Inflammatory macrophage treated with lipopolysaccharide for 1 hour (primary cell): ENCODE data around the gene INO80.
"Not testable (repeated sequence)": the region's sequence is repeated elsewhere in the genome, so short reads cannot be mapped to it uniquely, and the experiment has no call there.

Source experiments
- DNase-seq, 2 donors: peaks; one replicate each; pipeline ENCODE4 v3.0.0-alpha.2; 2020 to 2022

The INO80 gene

DNA sequence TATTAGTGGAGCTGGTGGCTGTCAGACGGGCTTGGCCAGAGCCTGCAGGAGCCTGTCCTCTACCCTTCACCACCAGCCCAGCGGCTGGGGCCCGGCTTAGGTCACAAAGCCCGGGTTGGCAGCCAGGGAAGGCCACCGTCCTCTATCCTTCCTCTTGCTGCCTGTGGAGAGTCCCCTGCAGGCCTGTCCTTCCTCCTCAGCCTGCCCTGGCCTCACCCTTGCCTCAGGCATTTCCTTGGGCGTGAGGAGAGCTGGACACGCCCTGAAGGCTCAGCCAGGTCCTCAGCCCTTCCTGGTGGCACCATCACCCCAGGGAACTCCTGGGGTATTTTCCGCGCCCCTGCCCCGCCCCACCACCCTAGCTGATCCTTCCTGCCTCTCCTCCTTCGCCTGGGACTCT, 155.2 kb downstream of the INO80 start:
- peak; percentile 11 to 15 for DNase-seq

DNA sequence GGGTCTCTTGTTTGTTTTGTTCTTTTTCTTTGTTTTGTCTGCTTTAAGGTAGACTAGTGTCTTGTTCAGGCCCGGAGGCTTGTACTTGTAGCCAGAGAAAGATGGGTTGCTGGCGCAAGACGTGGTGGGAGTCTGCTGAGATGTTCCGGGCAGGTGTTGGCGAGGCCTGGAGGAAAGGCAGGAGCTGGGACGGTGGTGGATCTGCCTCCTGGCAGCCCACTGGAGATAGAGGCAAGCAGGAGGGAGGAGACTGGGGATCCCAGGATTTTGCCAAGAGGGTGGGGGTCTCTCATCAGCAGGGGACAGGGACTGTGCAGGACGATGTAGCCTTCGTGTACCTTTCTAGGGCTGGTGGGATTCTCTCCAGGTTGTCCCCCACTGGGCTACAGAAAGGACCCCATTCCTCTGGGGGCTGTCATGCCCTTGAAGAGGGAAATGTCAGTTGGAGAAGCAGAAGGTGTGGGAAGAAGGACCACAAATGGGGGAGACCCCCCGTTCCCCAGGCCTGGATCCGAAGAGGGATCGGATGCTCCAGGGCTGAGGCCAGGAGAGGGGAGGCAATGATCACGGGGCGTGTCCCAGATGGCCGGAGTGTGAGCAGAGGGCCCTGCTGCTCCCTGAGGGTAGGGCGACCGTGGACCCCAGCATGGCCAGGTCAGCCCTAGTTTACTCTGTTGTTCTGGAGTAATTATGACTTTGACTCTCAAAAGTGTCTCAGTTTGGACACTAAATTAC, 155.8 kb downstream of the INO80 start:
- no peak for DNase-seq

DNA sequence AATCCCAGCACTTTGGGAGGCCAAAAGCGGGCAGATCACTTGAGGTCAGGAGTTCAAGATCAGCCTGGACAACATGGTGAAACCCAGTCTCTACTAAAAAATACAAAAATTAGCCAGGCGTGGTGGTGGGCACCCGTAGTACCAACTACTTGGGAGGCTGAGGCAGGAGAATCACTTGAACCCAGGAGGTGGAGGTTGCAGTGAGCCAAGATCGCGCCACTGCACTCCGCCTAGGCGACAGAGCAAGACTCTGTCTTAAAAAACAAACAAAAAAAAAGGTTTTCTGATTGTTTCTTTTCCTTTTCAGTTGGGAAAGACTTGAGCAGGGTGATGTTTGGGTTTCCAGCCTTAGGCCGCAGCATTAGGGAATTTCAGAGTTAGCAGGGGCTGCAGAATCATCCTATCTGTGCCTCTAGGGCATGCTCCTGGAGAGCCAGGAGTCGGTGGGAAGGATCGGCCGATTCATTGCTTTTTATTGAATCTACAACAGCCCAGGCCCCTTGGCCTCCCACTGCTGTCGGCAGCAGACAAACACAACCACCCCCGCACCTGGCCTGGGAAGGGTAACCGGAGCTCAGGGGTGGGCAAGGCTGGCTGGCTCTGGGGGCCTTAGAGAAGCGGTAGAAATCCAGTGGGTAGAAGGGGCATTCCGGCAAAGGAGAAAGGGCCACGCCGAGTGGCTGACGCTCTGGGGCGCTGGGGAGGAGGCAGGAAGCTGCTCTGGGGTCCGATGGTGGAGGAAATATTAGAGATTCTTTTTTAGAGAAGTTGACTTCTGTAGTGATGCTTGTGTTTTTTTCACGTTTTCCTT, 156.5 kb downstream of the INO80 start:
- no peak for DNase-seq

DNA sequence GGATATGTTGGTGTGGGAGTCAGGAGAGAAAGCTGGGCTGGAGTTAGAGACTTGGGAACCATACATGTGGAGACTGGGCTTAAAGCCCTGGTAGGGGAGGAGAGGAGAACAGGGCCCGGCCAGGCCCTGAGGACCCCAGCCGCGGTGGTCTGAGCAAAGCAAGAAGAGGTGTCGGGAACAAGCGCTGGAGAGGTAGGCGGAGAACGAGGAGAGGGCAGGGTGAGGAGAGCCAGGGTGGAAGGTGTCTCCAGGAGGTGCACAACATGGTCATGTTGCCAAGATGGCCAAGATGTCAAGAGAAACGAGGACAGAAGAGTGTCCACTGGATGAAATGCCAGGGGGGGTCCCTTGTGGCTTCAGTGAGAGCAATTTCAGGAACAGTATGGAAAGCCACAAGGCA, 157.4 kb downstream of the INO80 start:
- DNase-seq: no peak

- DNase-seq: no peak
Observed at GRCh38 chr15:40958146-40958545, 157.9 kb downstream of the INO80 start.

DNA sequence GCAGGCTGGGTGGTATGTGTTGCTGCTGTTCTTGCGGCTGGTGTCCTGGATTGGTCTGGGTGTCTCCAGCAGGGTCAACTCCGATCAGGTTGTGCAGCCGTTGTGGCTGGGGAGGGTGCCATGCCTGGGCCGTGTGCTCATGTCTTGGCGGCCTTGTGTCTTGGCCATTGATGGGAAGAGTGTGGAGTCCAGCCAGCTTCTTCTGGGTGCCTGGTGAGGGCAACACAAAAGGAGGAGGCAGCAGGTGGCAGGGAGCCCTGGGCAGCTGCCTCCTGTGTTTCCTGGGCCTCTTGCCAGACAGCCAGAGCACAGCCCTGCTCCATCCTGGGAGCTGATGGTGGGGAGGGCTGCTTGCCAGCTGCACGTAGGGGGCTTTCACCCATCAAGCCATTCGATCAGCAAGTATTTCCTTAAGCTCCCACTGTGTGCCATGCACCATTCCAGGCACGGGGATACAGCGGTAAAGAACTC, 158.5 kb downstream of the INO80 start:
- DNase-seq: no peak

DNA sequence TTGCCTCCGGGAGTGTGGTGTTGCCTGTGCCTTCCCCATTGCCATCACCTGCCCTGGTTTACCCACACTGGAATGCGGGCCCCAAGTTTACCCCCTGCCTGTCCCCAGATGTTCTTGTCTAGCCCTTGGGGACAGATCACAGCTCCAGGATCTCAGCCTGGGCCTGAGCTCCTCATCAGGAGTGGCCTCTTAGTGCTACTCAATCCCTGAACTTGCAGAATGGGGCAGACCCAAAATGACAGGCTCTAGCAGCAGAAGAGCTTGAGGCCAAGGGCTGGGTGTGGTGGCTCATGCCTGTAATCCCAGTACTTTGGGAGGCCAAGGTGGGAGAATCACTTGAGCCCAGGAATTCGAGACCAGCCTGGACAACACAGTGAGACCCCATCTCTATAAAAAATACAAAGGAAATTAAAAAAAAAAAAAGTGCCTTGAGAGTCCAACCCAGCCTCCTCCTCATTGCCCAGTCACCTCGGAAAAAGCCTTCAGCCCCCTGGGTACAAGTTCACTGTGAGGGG, 159.0 kb downstream of the INO80 start:
- DNase-seq: no peak

GRCh38 chr15:40956541-40956982, 159.5 kb downstream of the INO80 start:
- DNase-seq: no peak

DNA sequence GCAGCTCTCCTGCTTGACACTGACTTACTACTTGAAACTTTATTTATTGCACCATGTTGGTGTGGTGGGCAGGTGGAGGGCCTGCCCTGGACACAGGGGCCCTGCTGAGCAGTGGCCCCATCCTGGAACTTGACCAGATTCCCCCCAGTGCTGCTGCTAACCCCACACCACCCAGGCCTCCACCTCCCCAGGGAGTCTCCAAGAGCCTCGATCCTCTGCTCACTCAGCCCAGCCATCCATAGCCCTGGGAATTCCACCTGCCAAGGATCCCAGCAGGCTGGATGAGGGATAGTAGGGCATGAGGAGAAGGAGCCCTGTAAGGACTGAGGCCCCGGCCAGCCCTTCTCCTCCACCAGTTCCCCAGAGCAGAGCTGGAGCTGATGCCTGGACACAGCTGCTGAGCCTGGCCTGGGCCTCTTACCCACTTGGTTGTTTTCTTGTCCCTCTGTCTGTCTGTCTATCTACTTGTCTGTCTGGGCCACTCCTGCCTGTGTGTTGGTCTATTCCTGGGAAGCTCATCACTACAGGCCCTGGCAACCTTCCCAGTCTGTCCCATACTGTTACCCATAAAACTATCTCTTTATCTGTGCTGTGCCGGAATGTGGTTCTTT, 160.0 kb downstream of the INO80 start:
- DNase-seq: no peak

DNA sequence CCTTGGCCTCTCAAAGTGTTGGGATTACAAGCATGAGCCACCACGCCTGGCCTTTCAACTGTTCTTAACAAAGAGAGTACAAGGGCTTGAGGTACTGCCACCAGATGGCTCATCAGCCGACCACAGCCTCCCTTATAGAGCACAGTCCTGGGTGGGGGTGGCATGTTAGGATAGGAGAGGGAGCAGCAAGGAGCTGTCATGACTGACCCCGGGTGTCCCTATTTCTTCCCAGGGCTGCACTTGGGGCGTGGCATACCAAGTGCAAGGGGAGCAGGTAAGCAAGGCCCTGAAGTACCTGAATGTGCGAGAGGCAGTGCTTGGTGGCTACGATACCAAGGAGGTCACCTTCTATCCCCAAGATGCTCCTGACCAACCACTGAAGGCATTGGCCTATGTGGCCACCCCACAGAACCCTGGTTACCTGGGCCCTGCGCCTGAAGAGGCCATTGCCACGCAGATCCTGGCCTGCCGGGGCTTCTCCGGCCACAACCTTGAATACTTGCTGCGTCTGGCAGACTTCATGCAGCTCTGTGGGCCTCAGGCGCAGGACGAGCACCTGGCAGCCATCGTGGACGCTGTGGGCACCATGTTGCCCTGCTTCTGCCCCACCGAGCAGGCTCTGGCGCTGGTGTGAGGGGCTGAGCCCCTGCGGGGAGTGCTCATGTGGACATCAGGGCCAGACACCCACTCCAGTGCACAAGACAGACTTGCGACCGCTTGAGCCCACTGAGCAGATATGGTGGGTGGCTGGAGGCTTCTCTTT, 160.8 kb downstream of the INO80 start:
- DNase-seq: no peak

- DNase-seq: not testable (repeated sequence)
Observed at GRCh38 chr15:40954158-40954848, 161.8 kb downstream of the INO80 start.

GRCh38 chr15:40953713-40954074, 162.4 kb downstream of the INO80 start:
- DNase-seq: no peak

- DNase-seq: peak; percentile 88 to 92
Observed at GRCh38 chr15:40952901-40953712, 163.0 kb downstream of the INO80 start, which contains the start of gene CHAC1. CHAC1 (plus strand) TSS chr15:40953471; CDS start chr15:40953584, 113 bp downstream.

GRCh38 chr15:40952301-40952900, 163.7 kb downstream of the INO80 start:
- no peak for DNase-seq

DNA sequence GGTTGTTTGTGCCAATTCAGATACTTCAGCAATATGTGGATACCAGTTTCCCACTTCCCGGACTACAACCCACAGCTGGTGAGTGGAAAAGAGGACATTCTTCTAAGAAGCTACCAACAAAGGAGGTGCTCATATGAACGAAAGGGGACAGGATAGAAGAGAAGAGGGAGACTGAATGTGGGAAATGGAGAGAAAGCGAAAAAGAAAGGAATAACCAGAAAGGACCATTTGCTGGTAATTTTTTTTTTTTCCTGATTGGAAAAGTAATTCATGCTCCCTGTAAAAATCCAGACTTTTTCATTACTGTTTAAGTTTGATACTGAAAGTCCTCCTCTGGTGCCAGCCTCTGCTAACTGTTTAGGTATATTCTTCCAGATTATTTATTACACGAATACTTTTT, 164.3 kb downstream of the INO80 start:
- no peak for DNase-seq

DNA sequence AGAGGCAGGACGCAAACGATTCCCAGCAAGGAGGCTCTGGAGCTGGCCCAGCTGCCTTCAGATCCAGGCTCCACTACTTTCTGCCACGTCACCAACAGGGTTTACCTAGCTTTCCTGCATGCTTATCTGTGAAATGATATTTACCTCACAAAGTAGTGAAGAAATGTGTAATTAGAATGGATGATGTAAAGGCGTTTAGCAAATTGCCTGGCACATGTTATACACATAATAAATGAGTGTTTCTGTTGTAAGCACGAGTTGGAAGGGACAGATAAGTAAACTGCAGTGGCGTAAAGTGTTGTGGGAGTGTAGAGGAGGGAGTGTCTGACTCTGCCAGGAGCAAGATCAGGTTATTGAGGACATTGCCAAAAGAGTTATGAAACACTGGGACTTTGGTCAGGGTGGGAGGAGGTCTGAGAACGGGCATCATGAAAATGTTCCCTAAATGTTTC, 166.3 kb downstream of the INO80 start:
- no peak for DNase-seq

DNA sequence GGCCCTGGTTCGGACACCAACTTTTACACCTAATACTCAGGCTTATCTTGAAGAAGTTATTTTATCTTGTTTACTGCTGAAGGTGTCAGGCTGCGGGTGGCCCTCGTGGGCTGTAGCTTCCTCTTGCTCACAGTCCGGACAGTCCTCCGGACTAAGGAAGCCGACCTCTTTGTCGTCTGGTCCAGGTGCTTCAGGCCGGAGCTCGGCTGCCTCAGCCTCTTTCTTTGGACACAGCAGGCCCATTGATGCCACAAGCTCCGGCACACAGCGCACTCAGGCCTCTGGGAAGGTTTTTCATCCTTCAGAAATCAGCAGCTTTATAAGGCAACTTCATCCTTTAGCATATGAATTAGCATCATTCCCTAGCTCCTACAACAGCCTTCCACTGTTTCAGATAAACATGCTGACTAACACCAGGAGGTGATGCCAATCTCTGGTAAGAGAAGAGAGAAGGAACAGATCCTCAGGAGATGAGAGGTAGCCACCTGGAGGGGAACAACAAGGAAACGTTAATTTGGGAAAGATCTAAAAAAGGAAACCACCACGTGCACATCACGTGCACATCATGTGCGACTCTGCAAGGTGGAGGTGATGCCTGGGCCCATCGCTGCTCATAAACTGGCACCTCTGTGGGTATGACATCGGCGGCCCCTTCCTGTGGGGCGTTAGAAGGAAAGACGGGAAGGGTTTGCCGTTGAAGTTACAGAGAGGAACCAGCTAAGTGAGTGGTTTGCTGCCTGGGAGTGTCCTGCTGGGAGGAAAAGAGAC, 167.2 kb downstream of the INO80 start:
- DNase-seq: no peak

DNA sequence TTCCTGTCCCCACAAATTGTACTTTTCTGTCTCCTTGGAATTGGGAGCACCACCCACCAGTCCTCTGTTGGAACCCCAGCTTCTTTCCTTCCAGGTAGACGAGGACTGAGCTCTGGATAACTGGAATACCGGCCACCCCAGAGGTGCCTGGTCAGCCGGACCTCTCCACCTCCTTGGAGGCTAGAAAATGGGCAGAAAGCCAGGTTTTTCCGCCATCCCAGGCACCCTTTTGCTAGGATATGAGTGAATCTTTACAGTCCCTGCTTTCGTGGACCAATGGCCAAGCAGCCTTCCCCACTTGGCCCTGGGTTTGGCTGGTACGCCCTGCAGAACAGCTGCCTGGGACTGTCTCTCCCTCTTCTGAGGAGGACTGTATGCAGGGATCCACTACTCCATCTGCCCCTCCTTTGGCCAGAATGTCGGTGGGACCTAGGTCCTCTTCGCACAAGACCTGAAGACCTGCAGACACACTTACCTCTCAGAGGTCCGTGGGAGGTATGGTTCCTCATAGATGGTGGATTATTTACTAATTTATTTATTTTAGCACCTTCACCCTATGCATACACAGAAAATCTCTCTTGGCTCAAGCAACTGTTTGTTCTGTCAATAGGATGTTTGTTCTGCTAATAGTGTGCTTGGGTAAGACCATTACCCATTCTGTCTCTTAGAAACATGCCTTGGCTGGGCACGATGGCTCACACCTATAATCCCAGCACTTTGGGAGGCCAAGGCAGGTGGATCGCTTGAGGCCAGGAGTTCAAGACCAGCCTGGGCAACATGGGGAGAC, 171.4 kb downstream of the INO80 start:
- DNase-seq: no peak
